Neural cell (in vitro differentiated cells): ENCODE measurements around the gene MYO18B. TPM values are rescaled to one million over a fixed set of nuclear protein-coding genes. Genes with fewer than 3 reads are reported as not detected.

Experiments used
- H2AFZ ChIP-seq: fragments of 200-600, 300-800 bp; sonication (generic), shearing (Covaris generic); 2 replicates; pipeline ENCODE4 v1.6.0; 2014; ENCODE audit warnings: low read depth, mild to moderate bottlenecking, antibody characterized with exemption, low read length, moderate library complexity
- H3F3A ChIP-seq: fragments of 200-600 bp; shearing (Covaris generic); 2 replicates; pipeline ENCODE4 v1.6.1; 2016; ENCODE audit warnings: mild to moderate bottlenecking, moderate library complexity, mixed read lengths, antibody characterized with exemption, low read length; ENCODE audit not compliant: insufficient read depth, poor library complexity, severe bottlenecking
- H3K27ac ChIP-seq: fragments of 200-600, 300-800 bp; sonication (generic), shearing (Covaris generic); 2 replicates; pipeline ENCODE4 v1.5.1; 2014; ENCODE audit warnings: mild to moderate bottlenecking, low read length, moderate library complexity
- H3K27me3 ChIP-seq: fragments of 300-800, 200-600 bp; sonication (generic), shearing (Covaris generic); 2 replicates; pipeline ENCODE4 v1.6.0; 2014; ENCODE audit warnings: mild to moderate bottlenecking, low read depth, low read length, moderate library complexity; ENCODE audit not compliant: insufficient read depth
- H3K36me3 ChIP-seq: fragments of 300-800, 200-600 bp; sonication (generic), shearing (Covaris generic); 2 replicates; pipeline ENCODE4 v1.5.1; 2014; ENCODE audit warnings: mild to moderate bottlenecking, antibody characterized with exemption, low read length, moderate library complexity; ENCODE audit not compliant: insufficient read depth
- H3K4me2 ChIP-seq: fragments of 300-800, 200-600 bp; sonication (generic), shearing (Covaris generic); 2 replicates; pipeline ENCODE4 v1.6.0; 2014; ENCODE audit warnings: mild to moderate bottlenecking, low read length
- H3K4me3 ChIP-seq: fragments of 300-800, 200-600 bp; sonication (generic), shearing (Covaris generic); 2 replicates; pipeline ENCODE4 v1.5.1; 2014; ENCODE audit warnings: mild to moderate bottlenecking, low read length, moderate library complexity
- H3K79me2 ChIP-seq: fragments of 200-600 bp; shearing (Covaris generic); replicated peaks from 2 replicates; pipeline ENCODE4 v1.6.0; 2014; ENCODE audit warnings: mild to moderate bottlenecking, low read length, moderate library complexity; ENCODE audit not compliant: insufficient read depth
- H3K9ac ChIP-seq: fragments of 300-800, 200-600 bp; sonication (generic), shearing (Covaris generic); 2 replicates; pipeline ENCODE4 v1.6.1; 2016; ENCODE audit warnings: mild to moderate bottlenecking, low read length, mixed read lengths
- H3K9me2 ChIP-seq: fragments of 200-600 bp; shearing (Covaris generic); 2 replicates; pipeline ENCODE4 v1.6.1; 2016; ENCODE audit warnings: mild to moderate bottlenecking, low read length, mixed read lengths; ENCODE audit not compliant: insufficient read depth
- H3K9me3 ChIP-seq: fragments of 200-600, 300-800 bp; sonication (generic), shearing (Covaris generic); 2 replicates; pipeline ENCODE4 v1.6.1; 2016; ENCODE audit warnings: mild to moderate bottlenecking, mixed run types, low read length, moderate library complexity, mixed read lengths
- H4K20me1 ChIP-seq: fragments of 200-600 bp; shearing (Covaris generic); 2 replicates; pipeline ENCODE4 v1.6.1; 2016; ENCODE audit warnings: mild to moderate bottlenecking, mixed run types; ENCODE audit not compliant: insufficient read depth
- CTCF ChIP-seq: fragments of 450-650 bp; IDR thresholded peaks from 2 replicates; pipeline ENCODE4 v1.5.1; 2014; ENCODE audit warnings: antibody characterized with exemption, mild to moderate bottlenecking, moderate library complexity; ENCODE audit not compliant: poor library complexity, severe bottlenecking
- EP300 ChIP-seq: fragments of 450-650 bp; conservative IDR thresholded peaks from 2 replicates; pipeline ENCODE4 v1.6.1; 2014; ENCODE audit warnings: antibody characterized with exemption, mild to moderate bottlenecking, moderate library complexity; ENCODE audit not compliant: poor library complexity, severe bottlenecking
- EZH2 ChIP-seq: fragments of 200-600, 300-800 bp; shearing (Covaris generic), sonication (generic); IDR thresholded peaks from 2 replicates; pipeline ENCODE4 v1.6.1; 2014; ENCODE audit warnings: antibody characterized with exemption, low read length, borderline replicate concordance, mild to moderate bottlenecking; ENCODE audit not compliant: insufficient read depth, poor library complexity, severe bottlenecking
- MXI1 ChIP-seq: fragments of 450-650 bp; conservative IDR thresholded peaks from 2 replicates; pipeline ENCODE4 v1.6.1; 2014; ENCODE audit warnings: antibody characterized with exemption, mild to moderate bottlenecking; ENCODE audit not compliant: poor library complexity, severe bottlenecking
- POLR2AphosphoS5 ChIP-seq: IDR thresholded peaks from 2 replicates; pipeline ENCODE4 v1.6.1; 2012
- RAD21 ChIP-seq: fragments of 450-650 bp; conservative IDR thresholded peaks from 2 replicates; pipeline ENCODE4 v1.6.1; 2014; ENCODE audit warnings: antibody characterized with exemption, mild to moderate bottlenecking, moderate library complexity
- REST ChIP-seq: IDR thresholded peaks from 2 replicates; pipeline ENCODE4 v1.6.1; 2012; ENCODE audit warnings: borderline replicate concordance
- SMC3 ChIP-seq: fragments of 450-650 bp; conservative IDR thresholded peaks from 2 replicates; pipeline ENCODE4 v1.6.1; 2014; ENCODE audit warnings: antibody characterized with exemption, mild to moderate bottlenecking, moderate library complexity; ENCODE audit not compliant: poor library complexity
- TAF1 ChIP-seq: IDR thresholded peaks from 2 replicates; pipeline ENCODE4 v1.6.1; 2012; ENCODE audit warnings: low read depth
- polyA plus RNA-seq: library from polyadenylated mRNA; depleted of rRNA; stranded (reverse); fragments of >200 nt; gene quantifications from 2 replicates; pipeline ENCODE4 v1.2.3, GENCODE V29; 2014

Gene MYO18B
- polyA plus RNA-seq, 1 donor from 2014 or later, result 0.71 TPM

GRCh38 chr22:25853501-25854284, 111.7 kb downstream of the MYO18B start:
- H3K79me2 ChIP-seq, result no peaks in the 10 kb centered on the region
- H4K20me1 ChIP-seq, result no peaks in the 10 kb centered on the region
- no peaks in the 10 kb centered on the region for H3K9me2 ChIP-seq
- H3K9ac ChIP-seq, result no peak overlapping the region
- no peak overlapping the region for H3K4me2 ChIP-seq
- no peaks in the 10 kb centered on the region for H3K9me3 ChIP-seq
- TF ChIP-seq REST, result no peak
- TF ChIP-seq TAF1, result no peak
- peak; percentile 80 for TF ChIP-seq CTCF
- no peak for TF ChIP-seq EZH2
- peak; percentile 72 for TF ChIP-seq RAD21
- TF ChIP-seq SMC3, result peak; percentile 77
- TF ChIP-seq POLR2AphosphoS5, result peak; percentile 78
- TF ChIP-seq EP300, result peak; percentile 71
- no peak overlapping the region for H3K27ac ChIP-seq
- no peak overlapping the region for H2AFZ ChIP-seq
- no peaks in the 10 kb centered on the region for H3F3A ChIP-seq
- no peaks in the 10 kb centered on the region for H3K36me3 ChIP-seq
- H3K4me3 ChIP-seq, result no peak overlapping the region
- H3K27me3 ChIP-seq, result peaks cover 14% of the 10 kb centered on the region

- Histone ChIP-seq H3K9me3 (no peaks in the 10 kb centered on the region), H3K27me3 (no peaks in the 10 kb centered on the region), H3F3A (no peaks in the 10 kb centered on the region), H3K36me3 (no peaks in the 10 kb centered on the region), H3K4me3 (no peak overlapping the region), H3K27ac (no peak overlapping the region), H3K9me2 (no peaks in the 10 kb centered on the region), H3K9ac (no peak overlapping the region), H3K79me2 (no peaks in the 10 kb centered on the region), H2AFZ (no peak overlapping the region), H3K4me2 (no peak overlapping the region), H4K20me1 (no peaks in the 10 kb centered on the region)
- no peak for TF ChIP-seq SMC3
Measured at GRCh38 chr22:25869771-25870170, 127.8 kb downstream of the MYO18B start.

GRCh38 chr22:25874327-25874726, 132.3 kb downstream of the MYO18B start:
- Histone ChIP-seq H3K4me2 (no peak overlapping the region), H3K9me3 (no peaks in the 10 kb centered on the region), H3K36me3 (no peaks in the 10 kb centered on the region), H4K20me1 (no peaks in the 10 kb centered on the region), H3K27ac (no peak overlapping the region), H3K27me3 (no peaks in the 10 kb centered on the region), H2AFZ (no peak overlapping the region), H3K9me2 (no peaks in the 10 kb centered on the region), H3F3A (no peaks in the 10 kb centered on the region), H3K4me3 (no peak overlapping the region), H3K79me2 (no peaks in the 10 kb centered on the region), H3K9ac (no peak overlapping the region)
- TF ChIP-seq CTCF, result no peak
- TF ChIP-seq POLR2AphosphoS5, result no peak
- TF ChIP-seq SMC3, result no peak
- TF ChIP-seq REST, result no peak
- no peak for TF ChIP-seq TAF1
- no peak for TF ChIP-seq MXI1
- no peak for TF ChIP-seq EP300
- no peak for TF ChIP-seq EZH2
